UCSD-AML1 (cell line): ENCODE results near the gene ROR2.

Source experiments
- DNase-seq: peaks from one replicate; lab custom pipeline; 2025; ENCODE audit not compliant: unreplicated experiment; lab: John Stamatoyannopoulos, UW

Gene ROR2

DNA sequence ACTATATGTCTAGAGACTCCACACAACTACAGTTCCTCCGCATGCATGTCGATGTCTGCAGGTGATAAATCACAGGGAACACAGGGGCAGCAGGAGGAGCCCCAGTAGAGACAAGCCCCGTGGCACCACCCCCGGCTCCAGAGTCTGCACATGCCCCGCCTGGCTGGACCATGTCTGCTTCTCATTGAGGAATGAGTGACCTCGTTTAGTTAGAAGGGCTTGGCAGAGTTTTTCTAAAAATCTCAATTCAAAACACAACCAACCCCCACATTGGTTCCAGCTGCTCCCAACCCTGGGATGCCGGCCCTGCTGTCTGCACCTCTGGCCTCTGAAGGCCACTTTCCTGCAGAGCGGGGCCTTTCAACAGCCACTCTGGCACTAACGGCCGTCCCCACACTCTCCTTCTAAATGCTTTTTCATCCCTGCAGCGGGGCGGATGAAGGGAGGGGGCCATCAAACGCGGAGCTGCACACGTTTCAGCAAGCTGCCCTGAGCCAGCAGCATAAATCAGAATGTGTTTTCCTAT lies 106.3 kb downstream of the ROR2 start:
- DNase-seq, result no peak

DNA sequence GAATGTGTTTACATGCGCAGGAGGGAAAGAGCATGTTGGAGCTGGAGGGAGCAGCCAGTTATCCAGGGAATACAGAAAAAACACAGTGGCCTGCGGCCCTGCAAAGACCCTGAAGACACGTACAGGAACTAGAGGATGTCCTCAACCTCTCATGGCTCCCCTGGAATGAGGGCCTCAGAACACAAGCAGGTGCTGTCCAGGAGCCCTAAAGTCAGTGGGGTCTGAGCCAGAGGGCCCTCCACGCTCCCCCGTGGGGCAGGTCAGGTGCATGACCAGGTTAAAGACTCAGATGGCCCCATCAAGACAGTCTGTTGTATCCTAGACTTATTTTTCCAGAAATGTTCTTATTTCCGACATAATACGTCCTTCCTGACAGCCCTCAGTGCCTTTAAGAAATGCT lies 106.9 kb downstream of the ROR2 start:
- DNase-seq, result no peak

- DNase-seq, result no peak
These were observed 107.5 kb downstream of the ROR2 start for GRCh38 chr9:91842358-91843049.

GRCh38 chr9:91841591-91841990 lies 108.4 kb downstream of the ROR2 start:
- no peak for DNase-seq

DNA sequence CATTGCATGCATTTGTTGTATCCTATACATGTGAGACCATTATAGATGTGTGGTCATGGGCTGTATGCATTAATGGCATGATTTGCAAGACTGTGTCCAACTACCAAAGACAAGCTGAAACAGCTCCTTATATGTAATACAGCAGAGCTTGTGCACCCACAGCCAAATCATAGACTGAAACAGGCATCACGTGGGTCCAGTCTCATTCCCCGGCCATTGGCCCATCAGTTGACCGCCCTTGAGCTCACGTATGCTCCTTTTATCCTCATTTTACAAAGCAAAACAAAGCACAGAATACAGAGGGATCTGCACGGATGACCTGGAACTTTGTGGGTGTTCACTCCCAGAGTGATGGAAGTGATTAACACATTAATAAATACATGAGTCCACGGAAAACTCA lies 109.1 kb downstream of the ROR2 start:
- DNase-seq, result no peak

GRCh38 chr9:91840469-91840868 lies 109.6 kb downstream of the ROR2 start:
- no peak for DNase-seq

GRCh38 chr9:91839926-91840465 lies 110.0 kb downstream of the ROR2 start:
- DNase-seq, result no peak

DNA sequence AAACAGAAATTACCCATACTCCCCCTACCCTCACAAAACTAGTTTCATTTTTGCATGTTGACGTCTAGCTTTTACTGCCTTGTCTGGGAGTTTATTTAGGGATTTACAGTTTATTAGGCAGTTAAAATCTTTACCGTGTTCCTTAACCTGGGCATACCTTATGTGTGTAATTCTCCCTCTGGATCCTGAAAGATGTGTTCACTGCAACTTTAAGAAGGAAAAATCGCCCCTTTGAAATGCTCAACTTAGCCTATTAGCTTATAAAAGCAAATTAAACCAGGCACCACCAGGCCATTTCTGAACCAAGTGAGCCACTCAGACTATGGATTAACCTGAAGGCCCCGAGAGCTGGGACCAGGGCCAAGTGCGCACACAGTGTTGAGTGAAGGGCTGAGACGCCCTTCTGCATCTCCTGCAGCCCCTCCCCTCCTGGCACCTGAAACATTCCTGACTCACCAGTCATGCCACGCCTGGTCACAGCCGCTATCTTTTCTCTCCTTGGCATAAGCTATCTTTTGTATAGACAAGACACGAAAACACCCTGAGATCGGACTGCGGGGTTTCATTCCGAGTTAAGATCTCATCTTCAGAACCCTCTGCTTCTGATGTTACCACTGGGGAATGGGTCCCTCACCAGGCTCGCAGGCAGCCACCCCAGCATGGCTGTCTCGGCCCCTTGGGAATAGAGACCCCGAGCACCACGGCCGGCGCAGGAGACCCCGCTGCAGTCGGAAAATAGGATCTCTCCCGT lies 111.9 kb downstream of the ROR2 start:
- DNase-seq, result no peak

DNA sequence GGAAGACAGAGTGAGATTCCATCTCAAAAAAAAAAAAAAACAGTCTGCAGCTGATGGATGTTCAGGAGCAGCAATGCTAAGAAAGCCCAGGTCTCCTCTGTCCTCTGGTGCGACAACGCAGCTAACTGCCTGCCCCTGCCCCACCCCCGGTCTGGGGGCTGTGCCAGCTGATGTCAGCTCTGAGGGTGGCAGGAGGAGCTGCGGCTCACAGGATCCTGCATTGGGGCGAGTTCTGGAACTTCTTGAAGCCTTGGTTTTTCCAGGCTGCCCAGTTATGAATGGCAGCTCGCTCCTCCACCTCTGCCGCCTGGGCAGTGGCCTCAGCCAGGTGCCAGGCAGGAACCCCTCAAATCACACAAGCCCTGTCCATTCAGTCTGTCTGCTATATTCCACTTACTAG lies 113.5 kb downstream of the ROR2 start:
- DNase-seq, result no peak

DNA sequence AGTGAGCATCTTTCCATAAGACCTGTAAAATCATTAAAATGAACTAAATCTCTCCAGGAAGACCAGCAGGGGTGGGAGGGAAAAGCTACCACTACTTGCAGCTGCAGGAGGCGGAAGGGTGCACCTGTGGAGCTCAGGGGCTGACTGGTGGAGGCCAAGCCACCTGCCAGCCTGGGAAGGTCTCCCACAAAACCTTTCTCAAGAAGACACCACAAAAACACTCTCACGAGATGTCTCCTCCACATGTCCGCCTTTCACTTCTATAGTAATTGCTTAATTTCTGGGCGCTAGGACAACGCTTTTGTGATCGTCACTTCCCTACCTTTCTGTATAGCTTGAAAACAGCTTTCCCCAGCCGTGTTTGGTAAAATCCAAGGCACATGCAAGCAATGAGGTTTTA lies 114.4 kb downstream of the ROR2 start:
- no peak for DNase-seq

GRCh38 chr9:91835216-91835615 lies 114.8 kb downstream of the ROR2 start:
- no peak for DNase-seq

DNA sequence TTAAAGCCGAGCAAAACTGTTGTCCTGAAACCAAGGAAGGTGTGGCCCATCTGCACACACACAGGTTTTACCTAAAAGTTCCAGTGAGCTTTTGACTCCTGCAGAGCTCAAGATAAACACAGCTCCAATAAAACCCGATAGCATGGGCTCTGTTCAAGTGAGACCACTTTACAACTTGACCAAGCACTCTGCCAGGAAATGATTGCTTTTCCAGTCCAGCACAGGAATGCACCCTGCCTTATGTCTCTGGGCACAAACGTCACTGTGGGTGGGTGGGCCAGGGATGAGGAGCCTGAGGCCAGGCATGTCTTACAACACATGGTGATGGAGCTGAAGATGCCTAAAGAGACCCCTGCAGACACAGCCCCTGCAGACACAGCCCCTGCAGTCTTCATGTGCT lies 115.3 kb downstream of the ROR2 start:
- DNase-seq, result no peak

DNA sequence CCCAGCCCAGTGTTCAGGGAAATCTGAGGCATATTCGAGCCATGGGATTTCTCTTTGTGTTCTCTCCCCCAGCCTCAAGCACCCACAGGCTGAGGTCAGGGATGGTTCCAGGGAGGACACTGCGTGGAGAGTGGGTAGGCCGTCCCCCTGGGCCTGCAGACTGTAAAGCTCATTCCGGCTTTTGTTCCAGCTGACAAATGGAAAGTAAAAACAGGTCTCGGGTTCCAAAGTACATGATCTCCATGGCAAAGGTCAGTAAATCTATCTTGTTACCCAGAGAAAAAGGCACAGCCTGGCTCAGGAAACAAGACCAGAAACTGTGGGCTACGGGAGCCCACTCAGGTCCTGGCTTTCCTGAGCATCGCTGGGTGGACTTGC lies 116.2 kb downstream of the ROR2 start:
- no peak for DNase-seq

GRCh38 chr9:91833096-91833877 lies 116.7 kb downstream of the ROR2 start:
- DNase-seq, result no peak

DNA sequence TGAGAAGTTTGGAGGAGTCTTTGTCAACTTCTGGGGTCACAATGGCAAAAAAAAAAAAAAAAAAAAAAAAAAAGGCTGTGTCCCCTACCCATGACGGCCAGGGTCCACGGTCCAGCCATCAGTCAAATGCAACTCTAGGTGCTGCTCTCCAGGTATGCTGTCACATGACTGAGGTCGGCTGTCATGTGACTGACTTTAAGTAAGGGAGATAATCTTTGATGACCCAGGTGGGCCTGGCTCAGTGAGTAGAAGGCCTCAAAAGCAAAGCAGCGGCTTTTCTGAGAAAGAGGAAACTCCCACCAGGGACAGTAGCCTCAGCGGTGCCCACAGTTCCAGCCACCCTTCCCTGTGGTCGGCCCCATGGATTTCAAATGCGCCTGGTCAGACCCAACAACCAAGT lies 117.7 kb downstream of the ROR2 start:
- no peak for DNase-seq

DNA sequence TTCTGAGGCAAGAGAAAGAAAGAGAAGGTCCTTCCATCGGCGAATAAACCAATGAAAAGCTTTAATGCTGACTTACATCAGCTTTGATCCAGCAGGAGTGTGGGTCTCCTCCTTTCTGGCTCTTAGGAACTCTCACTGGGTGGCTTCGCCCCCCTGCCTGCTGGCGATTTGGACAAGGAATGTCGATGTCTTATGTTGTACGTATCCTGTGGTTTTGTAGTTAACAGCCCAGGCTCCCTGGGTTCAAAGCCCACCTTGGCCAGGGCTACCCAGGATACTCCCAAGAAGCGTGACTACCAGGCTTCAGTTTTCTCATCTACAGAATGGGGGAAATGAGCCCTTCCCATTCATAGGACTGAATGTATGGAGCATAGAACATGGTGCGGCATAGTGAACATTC lies 124.2 kb downstream of the ROR2 start:
- DNase-seq, result no peak

- DNase-seq, result no peak
These were observed 124.6 kb downstream of the ROR2 start for GRCh38 chr9:91825422-91825821.

GRCh38 chr9:91824601-91825305 lies 125.3 kb downstream of the ROR2 start:
- no peak for DNase-seq

GRCh38 chr9:91824151-91824550 lies 125.9 kb downstream of the ROR2 start:
- no peak for DNase-seq

DNA sequence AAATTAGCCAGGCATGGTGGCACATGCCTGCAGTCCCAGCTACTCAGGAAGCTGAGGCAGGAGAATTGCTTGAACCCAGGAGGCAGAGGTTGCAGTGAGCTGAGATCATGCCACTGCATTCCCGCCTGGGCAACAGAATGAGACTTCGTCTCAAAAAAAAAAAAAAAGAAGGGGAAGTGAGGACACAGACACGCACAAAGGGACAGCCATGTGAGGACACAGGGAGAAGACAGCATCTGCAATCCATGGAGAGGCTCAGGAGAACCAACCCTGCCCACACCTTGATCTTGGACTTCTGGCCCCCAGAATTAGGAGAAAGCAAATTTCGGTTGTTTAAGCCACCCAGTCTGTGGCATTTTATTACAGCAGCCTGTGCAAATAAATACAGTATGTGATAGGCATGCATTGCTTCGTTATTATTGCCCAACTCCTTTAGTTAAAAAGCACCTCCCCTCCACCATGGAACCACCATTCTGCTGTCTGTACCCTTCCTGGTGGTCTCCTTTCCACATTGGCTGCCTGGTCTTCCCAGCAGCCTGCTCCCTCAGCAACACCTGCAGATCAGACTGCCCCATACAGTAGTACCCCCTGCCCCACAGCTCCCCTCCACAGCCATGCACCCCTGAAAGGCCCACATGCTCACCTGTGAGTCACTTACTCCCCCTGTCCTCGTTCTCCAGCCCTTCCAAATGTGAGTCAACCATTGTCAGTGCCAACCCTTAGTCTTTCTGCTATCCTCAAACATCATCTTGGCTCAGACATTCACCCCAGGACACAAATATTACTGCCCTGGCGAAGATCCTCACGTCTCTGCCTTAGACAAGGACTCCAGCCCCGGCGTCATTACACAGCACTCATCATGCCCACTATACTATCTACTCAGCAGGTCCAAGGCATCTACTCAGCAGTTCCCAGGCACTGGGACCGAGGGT lies 128.8 kb downstream of the ROR2 start:
- DNase-seq, result no peak
